GM06990 (cell line): ENCODE data around the gene SDK1.

Experiments
- DNase-seq: peaks from one replicate; pipeline ENCODE4 v3.0.0-alpha.2; 2011; ENCODE audit not compliant: insufficient read length; ENCODE audit errors: extremely low read depth
- H3K27me3 ChIP-seq: replicated peaks from 2 replicates; pipeline ENCODE4 v1.6.0; 2011; ENCODE audit warnings: low read length; ENCODE audit not compliant: control insufficient read depth, insufficient read depth
- H3K36me3 ChIP-seq: 2 replicates; pipeline ENCODE4 v1.5.1; 2011; ENCODE audit warnings: low read length; ENCODE audit not compliant: control insufficient read depth, insufficient read depth
- H3K4me3 ChIP-seq: replicated peaks from 2 replicates; pipeline ENCODE4 v1.5.1; 2011; ENCODE audit warnings: low read depth, mild to moderate bottlenecking, control low read depth, low read length
- TF ChIP-seq, protein P1 (sequence below): IDR thresholded peaks from 2 replicates; pipeline ENCODE4 v1.5.1; 2011; ENCODE audit warnings: low read length, control low read depth, mild to moderate bottlenecking, inconsistent platforms; ENCODE audit not compliant: insufficient read depth, poor library complexity, severe bottlenecking

Gene SDK1

DNA sequence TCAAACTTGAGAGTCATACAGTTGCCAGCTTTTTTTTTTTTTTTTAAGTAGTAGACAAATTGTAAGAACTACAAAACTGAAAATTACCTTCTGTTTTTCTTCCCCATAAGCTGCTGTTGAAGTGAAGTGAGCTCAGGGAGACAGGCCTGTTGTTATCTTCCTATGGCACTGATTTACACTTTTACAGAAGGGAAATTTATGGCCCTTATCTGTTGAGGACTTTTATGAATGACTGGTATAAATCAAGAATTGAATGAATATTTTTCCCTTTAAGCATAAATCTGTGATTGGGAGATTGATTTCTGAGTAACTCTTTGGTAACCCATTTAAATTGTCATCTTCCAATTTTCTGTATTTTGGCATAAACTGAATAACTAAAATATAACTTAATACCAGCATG lies 124.0 kb downstream of the SDK1 start:
- DNase-seq, result no peak
- no peak overlapping the region for H3K4me3 ChIP-seq
- TF ChIP-seq, protein P1, sequence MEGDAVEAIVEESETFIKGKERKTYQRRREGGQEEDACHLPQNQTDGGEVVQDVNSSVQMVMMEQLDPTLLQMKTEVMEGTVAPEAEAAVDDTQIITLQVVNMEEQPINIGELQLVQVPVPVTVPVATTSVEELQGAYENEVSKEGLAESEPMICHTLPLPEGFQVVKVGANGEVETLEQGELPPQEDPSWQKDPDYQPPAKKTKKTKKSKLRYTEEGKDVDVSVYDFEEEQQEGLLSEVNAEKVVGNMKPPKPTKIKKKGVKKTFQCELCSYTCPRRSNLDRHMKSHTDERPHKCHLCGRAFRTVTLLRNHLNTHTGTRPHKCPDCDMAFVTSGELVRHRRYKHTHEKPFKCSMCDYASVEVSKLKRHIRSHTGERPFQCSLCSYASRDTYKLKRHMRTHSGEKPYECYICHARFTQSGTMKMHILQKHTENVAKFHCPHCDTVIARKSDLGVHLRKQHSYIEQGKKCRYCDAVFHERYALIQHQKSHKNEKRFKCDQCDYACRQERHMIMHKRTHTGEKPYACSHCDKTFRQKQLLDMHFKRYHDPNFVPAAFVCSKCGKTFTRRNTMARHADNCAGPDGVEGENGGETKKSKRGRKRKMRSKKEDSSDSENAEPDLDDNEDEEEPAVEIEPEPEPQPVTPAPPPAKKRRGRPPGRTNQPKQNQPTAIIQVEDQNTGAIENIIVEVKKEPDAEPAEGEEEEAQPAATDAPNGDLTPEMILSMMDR, result no peak
- 0 out of 2 replicates have a peak, but pooled peaks cover 1% of the 10 kb centered on the region for H3K27me3 ChIP-seq
- no peaks in the 10 kb centered on the region for H3K36me3 ChIP-seq

DNA sequence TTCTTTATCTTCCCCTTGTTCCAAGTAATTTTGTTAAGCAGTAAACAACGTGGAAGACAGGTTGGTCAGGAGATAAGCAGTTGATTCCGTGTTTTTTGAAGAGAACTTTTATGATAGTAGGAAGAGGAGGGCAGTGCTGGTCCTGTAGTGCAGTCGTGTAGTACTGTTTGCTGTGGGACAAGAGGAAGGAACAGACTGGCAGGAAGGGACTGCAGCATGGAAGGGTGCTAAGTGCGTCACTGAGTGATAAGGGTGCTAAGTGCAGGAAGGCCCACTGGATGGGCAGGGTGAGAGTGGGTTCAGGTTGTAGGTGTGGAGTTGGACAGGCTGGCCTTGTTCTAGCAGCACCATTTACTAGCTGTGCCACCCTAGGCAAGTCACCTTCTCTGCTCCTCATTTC lies 125.0 kb downstream of the SDK1 start:
- Histone ChIP-seq H3K4me3 (no peak overlapping the region), H3K27me3 (0 out of 2 replicates have a peak, but pooled peaks cover 1% of the 10 kb centered on the region), H3K36me3 (no peaks in the 10 kb centered on the region)
- TF ChIP-seq, protein P1, result no peak
- no peak for DNase-seq

DNA sequence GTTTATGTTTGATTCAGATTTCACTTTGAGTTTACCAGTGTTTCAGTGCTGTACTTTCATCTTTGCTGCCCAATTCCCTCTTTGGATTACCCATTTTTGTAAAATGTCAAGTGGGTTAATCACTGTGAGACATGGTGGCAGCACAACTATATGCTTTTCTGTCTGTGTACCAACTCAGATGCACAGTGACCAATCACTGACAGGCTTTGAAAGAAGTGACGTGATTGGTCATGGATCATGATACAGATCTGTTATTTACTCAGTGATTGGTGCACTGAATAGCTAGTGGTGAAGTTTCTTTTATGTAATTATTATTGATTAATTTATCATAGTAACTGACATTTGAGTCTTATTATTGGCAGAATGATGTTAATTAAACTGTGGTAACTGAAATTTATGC lies 126.9 kb downstream of the SDK1 start:
- DNase-seq, result no peak
- Histone ChIP-seq H3K36me3 (no peaks in the 10 kb centered on the region), H3K4me3 (no peak overlapping the region), H3K27me3 (0 out of 2 replicates have a peak, but pooled peaks cover 1% of the 10 kb centered on the region)
- TF ChIP-seq, protein P1, result no peak

DNA sequence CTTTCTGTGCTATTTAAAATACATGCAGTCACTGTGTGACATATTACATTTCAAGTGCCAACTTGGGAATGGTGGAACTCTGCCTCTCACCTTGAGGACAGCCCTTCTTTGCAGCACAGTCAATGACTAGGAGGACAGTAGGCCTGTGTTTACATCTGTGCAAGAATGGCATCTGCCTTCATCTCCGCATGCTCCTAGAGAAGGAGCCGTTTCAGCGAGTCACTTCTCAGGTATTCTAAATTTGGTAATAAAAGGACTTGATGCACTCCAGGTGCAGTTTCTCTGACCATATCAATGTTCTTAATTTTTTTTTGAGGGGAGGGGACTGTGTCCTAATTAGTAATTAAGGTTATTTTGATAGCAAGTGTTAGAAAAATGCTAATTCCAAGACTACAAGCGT lies 128.9 kb downstream of the SDK1 start:
- TF ChIP-seq, protein P1, result no peak

DNA sequence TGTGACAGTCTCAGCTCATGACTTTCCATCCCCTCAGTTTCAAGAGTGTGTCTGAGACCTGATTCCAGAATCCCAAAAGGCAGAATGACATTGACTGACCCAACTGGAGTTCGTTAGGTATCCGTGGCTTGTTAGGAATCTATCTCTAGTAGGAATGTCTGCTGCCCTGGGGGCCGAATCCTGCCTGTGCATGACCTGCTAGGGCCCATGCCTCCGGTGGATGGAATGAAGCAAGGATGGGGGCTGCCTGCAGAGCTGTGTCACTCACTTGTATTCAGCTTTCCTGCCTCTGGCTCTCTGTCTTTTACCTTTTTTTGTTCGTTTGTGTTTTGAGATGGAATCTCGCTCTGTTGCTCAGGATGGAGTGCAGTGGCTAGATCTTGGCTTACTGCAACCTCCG lies 129.5 kb downstream of the SDK1 start:
- Histone ChIP-seq H3K27me3 (0 out of 2 replicates have a peak, but pooled peaks cover 1% of the 10 kb centered on the region), H3K36me3 (no peaks in the 10 kb centered on the region), H3K4me3 (no peak overlapping the region)
- DNase-seq, result no peak
- TF ChIP-seq, protein P1, result no peak

More for the DNA sequence above, 128.9 kb downstream of the SDK1 start:
- H3K27me3 ChIP-seq, result 0 out of 2 replicates have a peak, but pooled peaks cover 1% of the 10 kb centered on the region
- H3K36me3 ChIP-seq, result no peaks in the 10 kb centered on the region
- DNase-seq, result no peak
- no peak overlapping the region for H3K4me3 ChIP-seq

DNA sequence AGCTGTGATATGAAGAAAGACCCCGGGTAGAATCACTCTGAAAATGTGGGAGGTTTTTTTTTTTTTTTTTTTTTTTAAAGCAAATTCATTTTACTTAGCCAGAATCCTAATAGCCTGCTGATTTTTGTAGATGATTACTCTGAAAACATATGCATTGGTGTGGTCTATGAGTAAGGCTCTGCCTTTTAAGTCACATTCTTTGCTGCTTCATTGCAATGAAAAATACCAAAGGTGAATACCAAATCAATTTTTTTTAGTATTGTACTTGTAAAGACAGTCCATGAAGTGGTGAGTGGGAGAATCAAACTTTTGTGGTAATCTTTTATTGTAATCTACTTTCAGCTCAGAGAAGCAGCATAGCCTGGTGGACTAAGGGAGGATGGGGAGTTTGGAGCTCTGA lies 130.3 kb downstream of the SDK1 start:
- no peaks in the 10 kb centered on the region for H3K27me3 ChIP-seq
- DNase-seq, result no peak
- TF ChIP-seq, protein P1, result no peak

More for the DNA sequence above, 130.3 kb downstream of the SDK1 start:
- no peaks in the 10 kb centered on the region for H3K36me3 ChIP-seq
- H3K4me3 ChIP-seq, result no peak overlapping the region
